Measurements from ENCODE around the gene PKN1.

The PKN1 gene

DNA sequence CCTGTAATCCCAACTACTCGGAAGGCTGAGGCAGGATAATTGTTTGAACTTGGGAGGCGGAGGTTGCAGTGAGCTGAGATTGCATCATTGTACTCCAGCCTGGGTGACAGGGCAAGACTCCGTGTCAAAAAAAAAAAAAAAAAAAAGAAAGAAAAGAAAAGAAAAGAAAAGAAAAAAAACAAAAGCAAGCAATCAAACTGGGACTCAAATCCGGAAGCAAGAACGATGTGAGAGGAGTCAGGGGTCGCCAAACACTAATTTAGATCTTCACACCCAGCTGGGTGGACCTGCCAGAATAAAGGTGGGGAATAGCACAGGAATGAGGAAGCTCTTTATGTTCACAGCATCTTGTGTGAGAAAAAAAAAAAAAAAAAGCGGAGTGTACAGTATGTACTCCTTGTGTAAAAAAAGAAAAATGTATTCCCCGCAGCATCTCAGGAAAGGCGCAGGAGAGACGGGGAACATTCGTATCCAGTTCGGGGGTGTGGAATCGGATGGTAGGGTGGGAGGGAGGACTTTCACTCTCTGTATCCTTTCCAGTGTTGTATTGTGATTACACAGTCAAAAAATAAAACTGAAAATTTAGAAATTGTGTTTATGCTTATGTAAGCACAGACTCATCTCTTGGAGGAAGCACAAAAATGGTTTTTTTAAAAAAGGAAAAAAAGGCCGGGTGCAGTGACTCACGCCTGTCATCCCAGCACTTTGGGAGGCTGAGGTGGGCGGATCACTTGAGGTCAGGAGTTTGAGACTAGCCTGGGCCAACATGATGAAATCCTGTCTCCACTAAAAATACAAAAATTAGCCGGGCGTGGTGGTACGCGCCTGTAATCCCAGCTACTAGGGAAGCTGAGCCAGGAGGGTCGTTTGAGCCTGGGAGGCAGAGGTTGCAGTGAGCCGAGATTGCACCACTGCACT lies 77.5 kb downstream of the PKN1 start:
- no peak for DNase-seq (ENCODE audit: low read depth in 1 of 2, low spot score in 1 of 2)

DNA sequence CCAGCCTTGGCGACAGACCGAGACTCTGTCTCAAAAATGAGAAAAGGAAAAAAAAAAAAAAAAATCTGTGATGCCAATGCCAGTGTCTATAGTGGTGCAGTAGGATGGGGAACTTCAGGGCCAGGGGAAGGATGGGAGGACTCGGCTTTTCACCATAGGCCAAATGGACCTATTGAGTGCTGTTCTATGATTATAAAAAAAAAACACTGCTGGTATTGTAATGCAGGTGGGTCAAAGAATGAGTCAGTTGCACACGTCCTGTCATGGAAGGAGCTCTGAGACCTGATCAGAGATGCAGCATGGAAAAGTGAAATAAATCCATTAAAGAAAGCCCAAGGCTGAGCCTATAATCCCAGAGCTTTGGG lies 78.1 kb downstream of the PKN1 start:
- DNase-seq (ENCODE audit: low read depth in 1 of 2, low spot score in 1 of 2): no peak

DNA sequence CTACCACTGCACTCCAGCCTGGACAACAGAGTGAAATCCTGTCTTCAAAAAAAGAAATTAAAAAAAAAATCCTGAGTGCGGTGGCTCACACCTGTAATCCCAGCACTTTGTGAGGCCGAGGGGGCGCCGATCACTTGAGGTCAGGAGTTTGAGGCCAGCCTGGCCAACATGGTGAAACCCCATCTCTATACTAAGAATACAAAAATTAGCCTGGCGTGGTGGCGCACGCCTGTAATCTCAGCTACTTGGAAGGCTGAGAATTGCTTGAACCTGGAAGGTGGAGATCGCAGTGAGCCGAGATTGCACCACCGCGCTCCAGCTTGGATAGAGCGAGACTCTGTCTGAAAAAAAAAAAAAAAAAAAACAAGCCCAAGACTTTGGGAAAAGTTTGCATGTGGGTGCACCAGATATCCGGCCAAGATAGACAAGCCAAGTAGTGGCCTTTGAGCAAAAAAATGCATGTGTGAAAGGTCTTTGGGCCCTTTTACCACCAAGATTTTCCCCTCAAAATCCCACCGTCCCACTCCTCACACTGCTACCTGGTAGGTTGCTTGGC lies 79.4 kb downstream of the PKN1 start:
- no peak for DNase-seq (ENCODE audit: low read depth in 1 of 2, low spot score in 1 of 2)

DNA sequence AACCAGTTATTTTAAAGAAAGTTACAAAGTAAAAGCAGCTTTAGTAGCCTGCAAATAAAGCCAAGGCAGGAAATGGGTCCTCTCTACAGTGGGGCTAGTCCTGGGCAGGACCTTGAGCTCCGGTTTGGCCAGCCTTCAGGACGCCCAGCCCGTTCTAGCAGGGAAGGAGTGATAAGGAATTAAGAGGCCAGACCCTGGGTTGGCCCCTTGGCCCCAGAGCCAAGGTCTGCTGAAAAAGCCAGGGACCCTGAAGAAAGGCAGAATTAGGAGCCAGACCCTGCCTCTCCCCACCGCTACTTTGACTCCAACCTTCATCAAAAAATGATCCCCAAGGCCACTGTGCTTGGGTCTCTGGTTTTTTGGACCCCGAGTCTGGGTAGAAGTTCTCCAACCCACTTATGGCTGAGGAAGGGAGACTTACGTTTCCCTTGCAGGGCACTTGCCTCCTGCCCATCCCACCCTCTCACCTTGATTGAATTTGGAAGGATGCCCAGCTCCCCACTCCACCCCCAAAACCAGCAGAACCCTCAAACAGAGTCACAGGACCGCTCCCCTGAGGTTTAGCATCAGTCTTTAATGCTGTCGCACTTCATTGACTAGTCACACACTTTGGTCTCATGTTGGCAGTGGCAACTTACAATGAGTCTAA lies 81.2 kb downstream of the PKN1 start:
- DNase-seq (ENCODE audit: low read depth in 1 of 2, low spot score in 1 of 2): no peak

DNA sequence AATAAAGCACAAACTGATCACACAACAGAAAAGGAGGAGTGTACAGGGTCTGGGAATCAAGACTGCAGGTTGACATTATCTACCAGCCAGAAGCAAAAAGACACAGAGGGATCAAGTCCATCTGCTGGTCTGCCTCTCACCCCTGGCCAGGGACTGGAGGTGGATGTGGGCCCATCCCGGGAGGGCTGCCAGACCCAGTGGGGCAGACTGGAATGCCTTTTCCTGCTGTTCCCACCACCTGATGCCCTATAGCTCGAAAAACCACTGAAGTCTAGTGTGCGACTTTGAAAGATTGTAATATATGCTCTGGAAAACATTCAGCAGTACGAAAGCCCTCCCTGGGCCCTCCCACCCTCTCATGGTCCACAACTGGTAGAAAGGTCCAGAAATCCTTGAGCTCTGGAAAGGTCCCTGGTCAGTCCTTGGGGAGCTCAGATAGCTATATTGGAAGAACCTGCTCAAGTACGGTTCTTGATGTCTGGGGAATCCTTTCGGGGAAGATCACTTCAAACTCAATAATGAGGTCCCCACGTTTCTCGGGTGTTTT lies 82.5 kb downstream of the PKN1 start:
- DNase-seq (ENCODE audit: low read depth in 1 of 2, low spot score in 1 of 2): no peak

DNA sequence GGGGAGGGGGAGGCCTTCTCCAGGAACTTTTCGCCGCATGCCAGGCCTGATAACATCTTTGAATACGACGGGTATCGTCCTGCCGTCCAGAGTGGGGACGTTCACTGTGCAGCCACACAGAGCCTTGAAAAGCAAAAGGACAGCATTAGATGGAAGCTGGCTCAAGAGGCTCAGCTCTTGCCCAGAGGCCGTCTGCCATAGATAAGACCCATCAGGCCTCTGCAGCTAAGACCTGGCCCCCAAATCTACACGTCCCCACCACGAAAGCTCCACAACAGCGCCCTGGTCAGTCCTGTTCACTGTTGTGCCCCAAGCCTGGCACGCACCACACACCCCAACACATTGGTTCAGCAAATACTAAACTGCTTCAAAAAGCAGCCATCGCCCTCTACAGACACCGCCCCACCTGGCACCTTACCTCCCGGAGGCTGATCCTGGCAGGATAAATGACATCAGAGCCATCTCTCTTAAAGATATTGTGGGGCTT lies 83.0 kb downstream of the PKN1 start:
- no peak for DNase-seq (ENCODE audit: low read depth in 1 of 2, low spot score in 1 of 2)

DNA sequence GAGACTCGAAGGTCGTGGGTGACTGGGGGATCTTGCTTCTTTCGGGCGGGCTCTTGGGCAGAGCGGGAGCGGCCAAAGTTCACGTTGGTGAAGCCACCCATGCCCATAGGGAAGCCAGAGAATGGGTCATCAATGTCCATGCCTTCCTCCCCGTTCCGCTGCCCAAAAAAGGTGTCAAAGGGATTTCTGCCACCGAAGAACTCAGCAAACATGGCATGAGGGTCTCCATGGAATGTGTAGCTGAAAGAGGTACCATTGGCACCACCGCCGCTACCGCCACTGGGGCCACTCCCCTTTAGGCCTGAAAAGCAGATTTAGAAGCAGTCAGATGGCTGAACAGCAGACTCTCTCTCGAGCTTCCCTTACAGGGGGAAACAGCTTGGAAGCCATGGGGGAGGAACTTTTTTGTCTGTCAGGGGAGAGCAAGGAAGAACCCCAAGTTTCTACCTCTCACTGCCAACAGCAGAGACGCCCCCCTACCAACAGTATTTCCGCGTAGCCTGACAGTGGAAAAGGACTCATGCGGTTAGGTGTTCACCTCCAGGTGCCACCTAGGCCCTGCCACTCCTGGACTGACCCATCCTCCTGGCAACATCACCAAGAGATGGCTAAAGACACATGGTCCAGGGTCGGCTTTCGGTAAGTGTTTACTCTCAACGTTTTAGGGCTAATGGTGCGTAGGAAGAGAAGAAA lies 83.8 kb downstream of the PKN1 start:
- no peak for DNase-seq (ENCODE audit: low read depth in 1 of 2, low spot score in 1 of 2)

DNA sequence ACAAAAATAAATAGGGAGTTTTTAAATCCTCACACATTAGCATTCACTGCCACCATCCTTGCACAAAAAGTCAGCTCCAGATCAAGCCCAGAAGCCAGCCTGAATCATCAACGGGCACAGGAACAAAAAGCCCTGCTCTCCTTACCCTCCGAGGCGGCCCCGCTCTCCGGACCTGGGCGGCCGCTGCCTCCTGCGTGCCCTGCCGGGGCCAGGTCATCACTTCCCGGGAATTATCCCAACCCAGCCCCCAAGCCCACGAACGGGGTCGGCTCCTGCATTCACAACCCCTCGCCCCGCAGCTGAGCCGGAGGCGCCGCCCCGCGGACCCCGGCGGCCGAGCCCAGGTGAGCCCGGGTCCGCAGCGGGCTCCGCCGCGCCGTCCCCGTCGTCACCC lies 84.3 kb downstream of the PKN1 start:
- DNase-seq (ENCODE audit: low read depth in 1 of 2, low spot score in 1 of 2): no peak

DNA sequence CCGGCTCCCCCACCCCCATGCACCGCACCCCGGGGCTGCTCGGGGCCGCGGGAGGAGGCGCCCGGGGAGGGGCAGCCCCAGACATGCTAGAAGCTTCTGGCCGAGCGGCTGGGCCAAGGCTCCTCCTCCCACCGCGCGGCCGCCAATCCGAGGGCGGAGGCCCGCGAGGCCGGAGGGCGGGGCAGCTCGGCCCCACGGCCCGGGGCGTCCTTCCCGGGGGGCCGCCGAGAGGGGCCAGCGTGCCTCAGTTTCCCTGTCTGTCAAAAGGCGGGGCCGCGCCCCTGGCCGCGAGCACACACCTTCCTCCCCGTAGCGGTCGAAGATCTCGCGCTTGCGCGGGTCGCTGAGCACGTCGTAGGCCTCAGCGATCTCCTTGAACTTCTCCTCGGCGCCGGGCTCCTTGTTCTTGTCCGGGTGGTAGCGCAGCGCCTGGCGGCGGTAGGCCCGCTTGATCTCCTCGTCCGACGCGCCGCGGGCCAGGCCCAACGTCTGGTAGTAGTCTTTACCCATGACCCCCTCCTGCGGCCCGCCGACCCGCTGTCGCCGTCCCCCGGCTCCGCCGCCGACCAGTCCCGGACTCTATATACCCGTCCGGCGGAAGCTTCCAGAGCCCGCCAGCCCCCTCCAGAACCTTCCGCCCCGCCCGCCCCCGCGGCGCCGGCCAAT lies 84.9 kb downstream of the PKN1 start, which contains the start of gene DNAJB1:
TSS of gene DNAJB1 (minus strand) at position 558 of the 666 bp plus-strand sequence. CDS start at position 510, 48 bp downstream.
- DNase-seq (ENCODE audit: low read depth in 1 of 2, low spot score in 1 of 2): peak; percentile 23 to 54

DNA sequence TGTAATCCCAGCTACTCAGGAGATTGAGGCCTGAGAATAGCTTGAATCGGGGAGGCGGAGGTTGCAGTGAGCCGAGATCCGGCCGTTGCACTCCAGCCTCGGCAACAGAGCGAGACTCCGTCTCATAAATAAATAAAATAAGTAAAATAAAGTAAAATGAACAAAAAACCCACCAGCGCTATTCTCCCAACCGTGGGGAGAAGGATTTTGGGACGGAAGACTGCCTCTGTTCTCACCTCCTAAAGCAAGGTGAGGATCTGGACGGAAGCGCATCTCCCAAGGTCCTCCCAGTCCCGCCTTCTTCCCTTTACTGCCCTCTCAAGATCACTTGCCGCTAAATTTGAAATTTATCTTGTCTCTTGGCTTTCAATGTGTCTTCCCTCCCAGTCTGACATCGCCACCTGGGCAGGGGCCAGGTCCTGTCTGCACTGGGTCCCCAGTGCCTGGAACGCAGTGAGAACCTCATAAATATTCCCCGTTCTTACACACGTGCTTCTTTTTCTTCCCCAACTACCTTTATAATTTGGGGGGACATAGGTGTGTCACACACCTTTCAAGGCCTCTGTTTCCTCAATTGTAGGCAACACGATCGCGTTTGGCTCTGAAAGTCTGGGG lies 86.2 kb downstream of the PKN1 start:
- no peak for DNase-seq (ENCODE audit: low read depth in 1 of 2, low spot score in 1 of 2)

DNA sequence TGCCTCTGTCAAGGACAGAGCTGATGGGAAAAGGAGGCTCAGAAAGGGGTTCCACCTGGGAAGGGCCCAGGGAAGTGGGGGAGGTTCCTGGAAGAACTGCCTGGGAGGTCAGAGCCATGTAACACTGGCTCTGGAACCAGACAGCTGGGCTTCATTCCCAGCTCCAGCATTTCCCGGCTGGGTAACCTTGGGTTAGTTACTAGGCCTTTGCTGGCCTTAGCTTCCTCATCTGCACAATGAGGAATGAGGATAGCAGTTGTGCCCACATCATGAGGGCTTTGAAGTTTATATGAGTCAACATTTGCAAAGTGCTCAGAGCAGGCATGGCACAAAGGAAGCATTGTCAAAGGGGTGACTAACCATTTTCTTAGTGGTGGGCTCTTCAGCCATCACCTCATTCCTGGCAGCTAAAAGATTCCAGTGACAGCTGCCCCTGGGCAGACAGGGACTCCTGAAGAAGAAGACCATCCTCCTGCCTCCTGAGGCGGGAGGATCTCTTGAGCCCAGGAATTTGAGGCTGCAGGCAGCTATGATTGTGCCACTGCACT lies 86.8 kb downstream of the PKN1 start:
- no peak for DNase-seq (ENCODE audit: low read depth in 1 of 2, low spot score in 1 of 2)

DNA sequence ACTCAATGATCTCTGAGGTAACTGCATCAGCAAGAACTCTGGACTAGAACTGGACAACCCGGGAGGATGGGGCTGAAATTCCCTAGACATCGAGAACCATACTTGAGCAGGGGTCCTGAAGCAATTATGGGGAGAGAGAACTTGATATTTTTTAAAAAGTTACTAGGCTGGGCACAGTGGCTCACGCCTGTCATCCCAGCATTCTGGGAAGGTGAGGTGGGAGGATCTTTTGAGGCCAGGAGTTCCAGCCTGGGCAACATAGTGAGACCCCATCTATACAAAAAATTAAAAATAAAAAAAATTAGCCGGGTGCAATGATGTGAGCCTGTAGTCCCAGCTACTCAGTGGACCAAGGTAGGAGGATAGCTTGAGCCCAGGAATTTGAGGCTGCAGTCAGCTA lies 87.4 kb downstream of the PKN1 start:
- DNase-seq (ENCODE audit: low read depth in 1 of 2, low spot score in 1 of 2): no peak
